ENCODE data around the gene RPP40. TPM values are rescaled to one million over a fixed set of nuclear protein-coding genes. Genes with fewer than 3 reads are reported as not detected.

The RPP40 gene
- total RNA-seq, 1 donor from 2014 or later = 23.2 TPM

DNA sequence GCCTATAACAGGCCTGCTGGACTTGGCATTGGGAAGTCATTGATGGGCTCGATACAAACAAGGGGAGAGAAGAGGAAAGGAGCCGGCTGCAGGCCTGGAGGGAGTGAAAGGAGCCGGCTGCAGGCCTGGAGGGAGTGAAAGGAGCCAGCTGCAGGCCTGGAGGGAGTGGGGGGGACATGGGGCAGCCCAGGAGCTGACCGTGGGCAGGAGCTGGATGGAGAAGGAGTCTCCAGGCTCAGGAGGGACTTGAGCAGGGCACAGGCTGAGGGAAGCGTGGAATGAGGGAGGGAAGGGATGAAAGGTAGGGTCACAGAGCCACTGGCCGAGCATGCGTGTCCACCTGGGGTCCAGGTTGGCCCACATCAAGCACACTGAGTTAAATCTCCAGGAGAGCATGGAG, 32.0 kb downstream of the RPP40 start:
- no peaks in the 10 kb centered on the region for H4K20me1 ChIP-seq (ENCODE audit: low read depth)
- TF ChIP-seq EZH2 (IDR thresholded peaks at IDR 0.05) = no peak
- peaks cover 17% of the 10 kb centered on the region for H3K4me1 ChIP-seq
- no peak overlapping the region for H3K4me3 ChIP-seq
- no peaks in the 10 kb centered on the region for H3K36me3 Mint-ChIP-seq
- no peak overlapping the region for H3K4me2 ChIP-seq
- no peak overlapping the region for H3K27ac Mint-ChIP-seq
- no peak overlapping the region for H3K27ac ChIP-seq
- H3K4me3 Mint-ChIP-seq = no peak overlapping the region
- no peaks in the 10 kb centered on the region for H3K79me2 ChIP-seq (ENCODE audit: low read depth)
- no peaks in the 10 kb centered on the region for H3K9me3 ChIP-seq (ENCODE audit: low read depth)
- no peaks in the 10 kb centered on the region for H3K36me3 ChIP-seq
- peaks cover 23% of the 10 kb centered on the region for H3K27me3 Mint-ChIP-seq (ENCODE audit: insufficient read depth, low read depth)
- no peaks in the 10 kb centered on the region for H3K27me3 ChIP-seq
- H3K9me3 Mint-ChIP-seq = peaks cover 31% of the 10 kb centered on the region
- H3F3A ChIP-seq (ENCODE audit: low read depth) = peaks cover 10% of the 10 kb centered on the region
- no peak overlapping the region for H3K9ac ChIP-seq
- peaks cover 36% of the 10 kb centered on the region for H3K4me1 Mint-ChIP-seq
- DNase-seq (ENCODE audit: low spot score) = peak; percentile 42
- H2AFZ ChIP-seq (replicated peaks) = no peak overlapping the region

DNA sequence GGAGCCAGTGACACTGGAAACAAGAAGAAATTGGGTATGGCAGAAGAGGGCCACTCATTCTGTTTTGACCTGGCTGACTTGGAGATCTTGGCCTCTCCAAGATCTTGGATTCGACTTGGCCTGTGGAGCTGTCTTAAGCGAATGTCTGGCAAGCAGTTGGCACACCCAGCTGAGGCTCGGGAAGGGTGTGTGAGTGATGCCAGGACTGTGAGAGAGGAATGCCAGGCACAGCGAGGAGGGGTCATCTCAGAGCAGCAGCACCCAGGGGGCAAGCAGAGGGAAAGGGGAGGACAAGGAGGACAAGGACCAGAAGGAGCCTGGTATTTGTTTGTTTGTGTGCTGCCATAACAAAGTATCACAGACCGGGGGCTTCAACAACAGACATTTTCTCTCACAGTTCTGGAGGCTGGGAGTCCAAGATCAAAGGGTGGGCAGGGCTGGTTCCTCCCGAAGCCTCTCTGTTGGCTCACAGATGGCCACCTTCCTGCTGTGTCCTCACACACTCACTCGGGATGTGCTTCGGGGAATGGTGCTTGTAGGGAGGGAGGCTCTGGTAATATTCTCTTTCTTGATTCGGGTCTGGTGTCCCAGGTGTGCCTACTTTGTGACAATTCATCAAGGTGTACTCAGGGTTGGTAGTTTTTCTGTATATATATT, 33.0 kb downstream of the RPP40 start:
- Histone ChIP-seq H3K9me3 (ENCODE audit: low read depth) (no peaks in the 10 kb centered on the region), H3K9ac (no peak overlapping the region), H3K4me2 (no peak overlapping the region), H3K4me1 (peaks cover 17% of the 10 kb centered on the region), H3K36me3 (no peaks in the 10 kb centered on the region), H3K27ac (no peak overlapping the region), H2AFZ (replicated peaks) (no peak overlapping the region), H3K27me3 (no peaks in the 10 kb centered on the region), H3F3A (ENCODE audit: low read depth) (peaks cover 10% of the 10 kb centered on the region), H3K4me3 (no peak overlapping the region), H3K79me2 (ENCODE audit: low read depth) (no peaks in the 10 kb centered on the region), H4K20me1 (ENCODE audit: low read depth) (no peaks in the 10 kb centered on the region)
- Mint-ChIP-seq H3K4me1 (peaks cover 36% of the 10 kb centered on the region), H3K36me3 (no peaks in the 10 kb centered on the region), H3K4me3 (peak overlapping the region; percentile 73), H3K27ac (peak overlapping the region; percentile 64), H3K27me3 (ENCODE audit: insufficient read depth, low read depth) (peaks cover 25% of the 10 kb centered on the region), H3K9me3 (peaks cover 25% of the 10 kb centered on the region)
- no peak for DNase-seq (ENCODE audit: low spot score)
- TF ChIP-seq, protein P1, sequence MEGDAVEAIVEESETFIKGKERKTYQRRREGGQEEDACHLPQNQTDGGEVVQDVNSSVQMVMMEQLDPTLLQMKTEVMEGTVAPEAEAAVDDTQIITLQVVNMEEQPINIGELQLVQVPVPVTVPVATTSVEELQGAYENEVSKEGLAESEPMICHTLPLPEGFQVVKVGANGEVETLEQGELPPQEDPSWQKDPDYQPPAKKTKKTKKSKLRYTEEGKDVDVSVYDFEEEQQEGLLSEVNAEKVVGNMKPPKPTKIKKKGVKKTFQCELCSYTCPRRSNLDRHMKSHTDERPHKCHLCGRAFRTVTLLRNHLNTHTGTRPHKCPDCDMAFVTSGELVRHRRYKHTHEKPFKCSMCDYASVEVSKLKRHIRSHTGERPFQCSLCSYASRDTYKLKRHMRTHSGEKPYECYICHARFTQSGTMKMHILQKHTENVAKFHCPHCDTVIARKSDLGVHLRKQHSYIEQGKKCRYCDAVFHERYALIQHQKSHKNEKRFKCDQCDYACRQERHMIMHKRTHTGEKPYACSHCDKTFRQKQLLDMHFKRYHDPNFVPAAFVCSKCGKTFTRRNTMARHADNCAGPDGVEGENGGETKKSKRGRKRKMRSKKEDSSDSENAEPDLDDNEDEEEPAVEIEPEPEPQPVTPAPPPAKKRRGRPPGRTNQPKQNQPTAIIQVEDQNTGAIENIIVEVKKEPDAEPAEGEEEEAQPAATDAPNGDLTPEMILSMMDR (IDR thresholded peaks at IDR 0.05) = no peak
- TF ChIP-seq EZH2 (IDR thresholded peaks at IDR 0.05) (no peak), EZH2phosphoT487 (IDR thresholded peaks at IDR 0.05) (no peak)

DNA sequence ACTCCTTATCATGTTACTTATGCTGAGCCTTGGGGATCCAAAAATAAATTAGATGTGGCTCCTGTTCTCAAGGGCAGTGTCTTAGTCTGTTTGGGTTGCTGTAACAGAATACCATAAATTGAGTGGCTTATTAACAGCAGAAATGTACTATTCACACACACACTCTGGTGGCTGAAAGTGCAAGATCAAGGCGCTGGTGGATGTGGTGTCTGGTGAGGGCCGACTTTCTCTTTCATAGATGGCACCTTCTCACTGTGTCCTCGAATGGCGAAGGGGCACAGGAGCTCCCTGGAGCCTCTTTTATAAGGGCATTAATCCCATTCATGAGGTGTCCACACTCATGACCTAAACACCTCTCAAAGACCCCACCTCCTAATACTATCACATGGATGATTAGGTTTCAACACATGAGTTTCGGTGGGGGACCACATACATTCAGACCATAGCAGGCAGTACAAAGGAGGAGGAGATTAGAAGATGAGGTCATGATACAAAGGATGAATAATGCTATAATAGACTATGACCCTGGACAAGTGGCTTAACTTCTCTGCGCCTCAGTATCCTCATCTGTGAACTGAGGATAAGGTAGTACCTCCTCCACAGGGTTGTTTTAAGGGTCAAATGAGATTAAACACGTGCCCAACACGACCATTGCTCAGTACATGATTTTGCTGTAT, 34.1 kb downstream of the RPP40 start:
- Mint-ChIP-seq H3K27ac (peak overlapping the region; percentile 58), H3K9me3 (peaks cover 23% of the 10 kb centered on the region)

More for the DNA sequence above, 34.1 kb downstream of the RPP40 start:
- Histone ChIP-seq H3K27me3 (no peaks in the 10 kb centered on the region), H3K36me3 (no peaks in the 10 kb centered on the region), H3F3A (ENCODE audit: low read depth) (peaks cover 10% of the 10 kb centered on the region), H3K4me2 (peak overlapping the region; percentile 27), H3K4me3 (no peak overlapping the region), H3K9me3 (ENCODE audit: low read depth) (no peaks in the 10 kb centered on the region), H4K20me1 (ENCODE audit: low read depth) (no peaks in the 10 kb centered on the region), H2AFZ (replicated peaks) (no peak overlapping the region), H3K4me1 (peaks cover 17% of the 10 kb centered on the region), H3K79me2 (ENCODE audit: low read depth) (no peaks in the 10 kb centered on the region), H3K9ac (no peak overlapping the region), H3K27ac (no peak overlapping the region)
- no peaks in the 10 kb centered on the region for H3K36me3 Mint-ChIP-seq
- DNase-seq (ENCODE audit: low spot score) = peak; percentile 63
- peaks cover 42% of the 10 kb centered on the region for H3K4me1 Mint-ChIP-seq
- H3K4me3 Mint-ChIP-seq = no peak overlapping the region
- TF ChIP-seq EZH2 (IDR thresholded peaks at IDR 0.05) = no peak
- peak; percentile 49 for TF ChIP-seq EZH2phosphoT487 (IDR thresholded peaks at IDR 0.05)
- TF ChIP-seq, protein P1 (IDR thresholded peaks at IDR 0.05) = no peak
- peaks cover 29% of the 10 kb centered on the region for H3K27me3 Mint-ChIP-seq (ENCODE audit: insufficient read depth, low read depth)

Data from neural progenitor cell (in vitro differentiated cells).